OCI-LY7 (cell line): ENCODE data around the gene SOWAHD. TPM values are rescaled to one million over a fixed set of nuclear protein-coding genes. Genes with fewer than 3 reads are reported as not detected.
"Not testable (repeated sequence)": the region's sequence is repeated elsewhere in the genome, so short reads cannot be mapped to it uniquely, and the experiment has no call there.

ENCODE experiments used
- BruUV-seq: library from RNA; stranded (reverse); fragments of 400-500 nt; replicated peaks from 2 replicates; lab custom pipeline; 2021; lab: Mats Ljungman, UMichigan
- CTCF ChIA-PET: fragments of 300-600 bp; sonication (Branson Sonifier 250); formaldehyde crosslinking; loops from one replicate; lab custom pipeline; 2022; ENCODE audit warnings: antibody characterized with exemption; ENCODE audit not compliant: unreplicated experiment; lab: Charles Lee
- POLR2A ChIA-PET: fragments of 300-600 bp; sonication (Branson Sonifier 250); formaldehyde crosslinking; loops from one replicate; lab custom pipeline; 2022; ENCODE audit warnings: antibody characterized with exemption; lab: Charles Lee
- DNase-seq: peaks from one replicate; pipeline ENCODE4 v3.0.0-alpha.2; 2015; ENCODE audit warnings: low spot score
- H2AFZ ChIP-seq: fragments of 200-600 bp; sonication (generic), shearing (Covaris generic); 2 replicates; pipeline ENCODE4 v1.6.1; 2014; ENCODE audit warnings: mild to moderate bottlenecking, antibody characterized with exemption, low read length, moderate library complexity
- H3K27ac ChIP-seq: fragments of 200-600 bp; sonication (generic); 2 replicates; pipeline ENCODE4 v1.5.1; 2014; ENCODE audit warnings: mixed run types, low read depth, mild to moderate bottlenecking, moderate library complexity, low read length, inconsistent platforms; ENCODE audit not compliant: poor library complexity, severe bottlenecking
- H3K36me3 ChIP-seq: fragments of 200-600 bp; sonication (generic); 2 replicates; pipeline ENCODE4 v1.6.1; 2014; ENCODE audit warnings: mild to moderate bottlenecking, antibody characterized with exemption, low read length, moderate library complexity, mixed read lengths; ENCODE audit not compliant: insufficient read depth
- H3K4me1 ChIP-seq: fragments of 200-600 bp; sonication (generic); 2 replicates; pipeline ENCODE4 v1.5.1; 2014; ENCODE audit warnings: mild to moderate bottlenecking, low read length; ENCODE audit not compliant: insufficient read depth, poor library complexity, severe bottlenecking
- H3K4me2 ChIP-seq: fragments of 200-600 bp; sonication (generic); 2 replicates; pipeline ENCODE4 v1.6.1; 2014; ENCODE audit warnings: mild to moderate bottlenecking, low read length
- H3K4me3 ChIP-seq: fragments of 200-600 bp; sonication (generic); 2 replicates; pipeline ENCODE4 v1.5.1; 2014; ENCODE audit warnings: mild to moderate bottlenecking, low read depth, low read length; ENCODE audit not compliant: poor library complexity, severe bottlenecking
- H3K79me2 ChIP-seq: fragments of 200-600 bp; sonication (generic); 2 replicates; pipeline ENCODE4 v1.6.1; 2016; ENCODE audit warnings: low read depth, mild to moderate bottlenecking, low read length, moderate library complexity, mixed read lengths; ENCODE audit not compliant: insufficient read depth
- H3K9me2 ChIP-seq: fragments of 200-600 bp; sonication (generic); 2 replicates; pipeline ENCODE4 v1.6.1; 2016; ENCODE audit warnings: mild to moderate bottlenecking, low read length, mixed read lengths; ENCODE audit not compliant: insufficient read depth
- H3K9me3 ChIP-seq: fragments of 200-600 bp; sonication (generic); 2 replicates; pipeline ENCODE4 v1.6.1; 2014; ENCODE audit warnings: mild to moderate bottlenecking, mixed run types, low read length, mixed read lengths
- H4K20me1 ChIP-seq: fragments of 200-600 bp; sonication (generic); 2 replicates; pipeline ENCODE4 v1.6.1; 2014; ENCODE audit warnings: mild to moderate bottlenecking, antibody characterized with exemption, low read length, moderate library complexity, mixed read lengths; ENCODE audit not compliant: insufficient read depth
- CTCF ChIP-seq: fragments of 200-600 bp; sonication (generic); conservative IDR thresholded peaks from 2 replicates; pipeline ENCODE4 v1.5.1; 2014; ENCODE audit warnings: mild to moderate bottlenecking, antibody characterized with exemption, low read length, moderate library complexity, mixed read lengths
- EZH2phosphoT487 ChIP-seq: fragments of 200-600 bp; sonication (generic); IDR thresholded peaks from 2 replicates; pipeline ENCODE4 v1.6.1; 2018; ENCODE audit warnings: low read depth, borderline replicate concordance, mild to moderate bottlenecking, mixed run types, antibody characterized with exemption, low read length, moderate library complexity, mixed read lengths
- intact Hi-C: fragments of 100-400 bp; cut with micrococcal nuclease; formaldehyde crosslinking; loops from one replicate; pipeline ENCODE4 v1.10.0; 2022; ENCODE audit not compliant: unreplicated experiment
- total RNA-seq, 2 experiments: library from RNA; depleted of rRNA in 1 of 2; stranded (reverse); fragments of >200 nt in 1 of 2; shearing (Covaris generic) in 1 of 2; gene quantifications; 2 replicates each; pipeline ENCODE4 v1.2.3, GENCODE V29; 2014 to 2022

SOWAHD gene
- total RNA-seq, 2 experiments from 2014 or later, result 0.29 TPM; not detected in 1

- no peaks in the 10 kb centered on the region for H3K4me1 ChIP-seq
- TF ChIP-seq CTCF (no peak), EZH2phosphoT487 (no peak)
- no peaks in the 10 kb centered on the region for H3K9me2 ChIP-seq
- H2AFZ ChIP-seq, result no peak overlapping the region
- no peaks in the 10 kb centered on the region for H3K79me2 ChIP-seq
- H3K4me2 ChIP-seq, result no peak overlapping the region
- no peak overlapping the region for H3K27ac ChIP-seq
- BruUV-seq, result no TSS peak
- ChIA-PET POLR2A (interaction anchor here (0.5 to 1.1 kb wide), 2 partner anchors 11 to 26 kb away, joined by 3 to 4 read pairs; no protein-coding TSS in a partner anchor), CTCF (no interaction called here)
- H3K9me3 ChIP-seq, result no peaks in the 10 kb centered on the region
- intact Hi-C loops, result no loop called here
- no peaks in the 10 kb centered on the region for H3K36me3 ChIP-seq
- DNase-seq, result no peak
- no peak overlapping the region for H3K4me3 ChIP-seq
- no peaks in the 10 kb centered on the region for H4K20me1 ChIP-seq
Measured at GRCh38 chrX:119738742-119739141, 19.6 kb upstream of the SOWAHD start.

GRCh38 chrX:119745283-119745848, 13.0 kb upstream of the SOWAHD start:
- Histone ChIP-seq H3K36me3 (no peaks in the 10 kb centered on the region), H3K9me2 (no peaks in the 10 kb centered on the region), H3K27ac (no peak overlapping the region), H3K4me1 (no peaks in the 10 kb centered on the region), H3K4me3 (no peak overlapping the region), H3K9me3 (no peaks in the 10 kb centered on the region), H3K79me2 (no peaks in the 10 kb centered on the region), H2AFZ (no peak overlapping the region), H4K20me1 (no peaks in the 10 kb centered on the region), H3K4me2 (no peak overlapping the region)
- intact Hi-C loops, result no loop called here
- ChIA-PET CTCF (no interaction called here), POLR2A (interaction anchor here (0.8 kb wide), 2 partner anchors 167 to 393 kb away, joined by 3 to 5 read pairs; no protein-coding TSS in a partner anchor)
- BruUV-seq, result no TSS peak
- no peak for DNase-seq
- TF ChIP-seq CTCF, result no peak
- no peak for TF ChIP-seq EZH2phosphoT487

GRCh38 chrX:119750131-119750530, 8.3 kb upstream of the SOWAHD start:
- CTCF ChIA-PET, H3K4me3 ChIP-seq, H4K20me1 ChIP-seq, H3K4me2 ChIP-seq, H3K27ac ChIP-seq, H3K9me2 ChIP-seq, DNase-seq, BruUV-seq, H3K9me3 ChIP-seq, H2AFZ ChIP-seq, H3K79me2 ChIP-seq, H3K36me3 ChIP-seq: not testable (repeated sequence)
- peaks cover 13% of the 10 kb centered on the region for H3K4me1 ChIP-seq
- POLR2A ChIA-PET, result interaction anchor here (1.2 kb wide), 1 partner anchor 12 kb away, joined by 3 read pairs; no protein-coding TSS in a partner anchor
- intact Hi-C loops, result loop anchor here (10.0 kb wide), 1 partner anchor 145 kb away; the partner anchor contains the start of gene NKRF

- POLR2A ChIA-PET, H4K20me1 ChIP-seq, DNase-seq, H3K9me2 ChIP-seq, H3K4me2 ChIP-seq, H3K27ac ChIP-seq, CTCF ChIA-PET, BruUV-seq, H2AFZ ChIP-seq, H3K4me3 ChIP-seq, H3K36me3 ChIP-seq, H3K79me2 ChIP-seq, H3K9me3 ChIP-seq: not testable (repeated sequence)
- intact Hi-C loops, result loop anchor here (10.0 kb wide), 1 partner anchor 146 kb away; the partner anchor contains the start of gene NKRF
- peaks cover 19% of the 10 kb centered on the region for H3K4me1 ChIP-seq
Measured at GRCh38 chrX:119750751-119751150, 7.6 kb upstream of the SOWAHD start.
